HG02571 (cell line): Measurements from ENCODE around the gene MAP3K4.
"Not testable (repeated sequence)": the region's sequence is repeated elsewhere in the genome, so short reads cannot be mapped to it uniquely, and the experiment has no call there.

Source experiments
- ATAC-seq: cut with Tn5 transposase; IDR thresholded peaks from one replicate; pipeline ENCODE4 v1.9.1; 2021; ENCODE audit warnings: mild to moderate bottlenecking, moderate library complexity; ENCODE audit not compliant: unreplicated experiment

MAP3K4 gene

DNA sequence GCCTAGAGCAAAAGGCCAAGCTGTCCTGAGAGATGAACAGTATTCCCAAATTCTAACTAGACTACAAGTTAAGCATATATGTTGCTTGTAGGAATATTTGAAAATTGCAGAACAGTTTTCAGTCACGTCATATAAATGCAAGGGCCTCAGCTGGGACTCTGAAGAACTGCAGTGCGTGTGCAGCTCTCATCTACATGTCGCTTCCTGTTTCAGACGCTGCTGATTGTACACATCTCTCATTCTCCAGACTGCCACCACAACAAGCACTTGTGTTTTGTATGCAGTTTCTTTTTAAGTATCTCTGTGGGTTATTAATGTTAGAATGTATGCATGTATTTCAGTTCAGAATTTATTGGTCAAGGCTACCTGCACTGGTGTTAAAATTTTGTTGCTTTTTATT is 119.7 kb downstream of the MAP3K4 start:
- no peak for ATAC-seq

DNA sequence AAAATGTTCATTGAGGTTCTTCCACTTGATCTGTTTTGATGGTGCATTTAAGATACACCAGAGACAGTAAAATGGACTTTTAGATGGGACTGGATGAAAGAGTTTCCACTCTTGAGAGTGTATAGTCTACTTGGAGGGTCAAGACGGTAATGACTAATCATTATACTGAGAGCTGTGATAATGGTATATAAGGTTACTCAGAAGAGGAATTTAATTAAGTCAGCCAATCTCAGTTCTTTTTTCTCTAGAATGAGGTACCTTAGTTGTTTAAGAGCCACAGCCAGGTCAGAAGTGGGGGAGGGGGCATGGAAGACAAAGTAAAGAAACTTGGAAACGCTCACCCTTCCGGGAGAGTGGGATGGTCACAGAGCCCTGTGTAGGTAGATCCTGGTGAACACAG is 123.9 kb downstream of the MAP3K4 start:
- no peak for ATAC-seq

DNA sequence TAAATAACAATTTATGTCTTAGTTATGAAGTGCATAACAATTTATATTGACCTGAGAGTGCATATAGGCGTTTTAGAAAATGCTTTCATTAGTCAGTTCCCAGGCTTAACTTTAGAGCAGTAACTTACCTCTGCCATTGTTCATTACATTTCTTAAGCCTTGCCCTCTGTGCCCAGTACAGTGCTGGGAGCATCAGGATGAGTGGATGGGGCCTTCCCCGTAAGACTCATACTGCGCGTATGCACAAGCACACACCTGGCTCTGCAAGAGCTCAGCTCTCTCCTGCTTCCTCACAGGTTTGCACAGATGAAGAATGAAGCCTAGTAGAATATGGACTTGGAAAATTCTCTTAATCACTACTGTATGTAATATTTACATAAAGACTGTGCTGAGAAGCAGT is 125.0 kb downstream of the MAP3K4 start:
- no peak for ATAC-seq

DNA sequence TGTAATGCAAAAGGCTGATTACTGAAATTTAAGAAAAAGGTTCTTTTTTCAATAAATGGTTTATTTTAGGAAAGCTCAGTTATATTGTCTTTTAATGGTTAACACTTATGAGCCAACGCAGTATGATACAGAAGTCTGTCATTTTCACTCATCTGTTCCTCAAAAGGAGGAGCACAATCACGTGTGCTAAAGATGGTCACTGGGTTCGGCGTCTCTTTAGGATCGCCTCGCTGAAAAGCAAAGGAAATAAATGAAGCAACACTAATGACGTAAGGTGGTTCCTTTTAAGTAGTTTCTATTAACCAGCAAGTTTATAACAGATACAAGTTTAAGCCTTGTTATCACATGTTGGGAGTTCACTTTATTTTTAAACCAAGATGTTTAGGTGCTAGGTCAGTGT is 125.7 kb downstream of the MAP3K4 start:
- ATAC-seq, result no peak

DNA sequence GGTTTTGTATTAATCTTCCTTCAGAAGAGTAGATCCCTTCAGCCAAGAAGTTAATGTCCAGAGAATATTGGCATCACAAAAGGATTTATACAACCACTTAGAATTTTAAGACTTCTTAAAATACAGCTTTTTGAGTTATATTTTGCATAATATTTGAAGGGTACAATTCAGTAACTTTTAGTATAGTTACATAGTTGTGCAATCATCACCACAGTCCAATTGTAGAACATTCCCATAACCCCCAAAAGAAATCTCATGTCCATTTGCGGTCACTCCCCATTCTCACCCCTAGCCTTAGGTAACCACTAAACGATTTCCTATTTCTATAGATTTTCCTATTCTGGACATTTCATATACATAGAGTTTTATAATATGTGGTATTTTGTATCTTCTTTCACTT is 126.4 kb downstream of the MAP3K4 start:
- ATAC-seq, result no peak

DNA sequence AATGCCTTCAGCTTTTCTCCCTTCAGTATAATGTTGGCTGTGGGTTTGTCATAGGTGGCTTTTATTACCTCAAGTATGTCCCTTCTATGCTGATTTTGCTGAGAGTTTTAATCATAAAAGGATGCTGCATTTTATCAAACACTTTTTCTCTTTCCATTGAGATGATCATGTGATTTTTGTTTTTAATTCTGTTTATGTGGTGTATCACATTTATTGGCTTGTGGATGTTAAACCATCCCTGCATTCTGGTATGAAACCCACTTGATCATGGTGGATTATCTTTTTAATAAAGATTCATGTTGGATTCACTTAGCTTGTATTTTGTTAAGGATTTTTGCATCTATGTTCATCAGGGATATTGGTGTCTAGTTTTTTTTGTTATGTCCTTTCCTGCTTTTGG is 131.8 kb downstream of the MAP3K4 start:
- not testable (repeated sequence) for ATAC-seq

DNA sequence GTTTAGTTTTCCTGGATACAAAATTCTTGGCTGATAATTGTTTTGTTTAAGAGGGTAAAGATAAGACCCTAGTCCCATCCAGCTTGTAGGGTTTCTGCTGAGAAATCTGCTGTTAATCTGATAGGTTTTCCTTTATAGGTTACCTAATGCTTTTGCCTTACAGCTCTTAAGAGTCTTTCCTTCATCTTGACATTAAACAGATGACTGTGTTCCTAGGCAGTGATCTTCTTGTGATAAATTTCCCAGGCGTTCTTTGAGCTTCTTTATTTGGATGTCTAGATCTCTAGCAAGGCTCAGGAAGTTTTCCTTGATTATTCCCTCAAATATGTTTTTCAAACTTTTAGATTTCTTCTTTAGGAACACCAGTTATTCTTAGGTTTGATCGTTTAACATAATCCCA is 134.0 kb downstream of the MAP3K4 start:
- ATAC-seq, result no peak

DNA sequence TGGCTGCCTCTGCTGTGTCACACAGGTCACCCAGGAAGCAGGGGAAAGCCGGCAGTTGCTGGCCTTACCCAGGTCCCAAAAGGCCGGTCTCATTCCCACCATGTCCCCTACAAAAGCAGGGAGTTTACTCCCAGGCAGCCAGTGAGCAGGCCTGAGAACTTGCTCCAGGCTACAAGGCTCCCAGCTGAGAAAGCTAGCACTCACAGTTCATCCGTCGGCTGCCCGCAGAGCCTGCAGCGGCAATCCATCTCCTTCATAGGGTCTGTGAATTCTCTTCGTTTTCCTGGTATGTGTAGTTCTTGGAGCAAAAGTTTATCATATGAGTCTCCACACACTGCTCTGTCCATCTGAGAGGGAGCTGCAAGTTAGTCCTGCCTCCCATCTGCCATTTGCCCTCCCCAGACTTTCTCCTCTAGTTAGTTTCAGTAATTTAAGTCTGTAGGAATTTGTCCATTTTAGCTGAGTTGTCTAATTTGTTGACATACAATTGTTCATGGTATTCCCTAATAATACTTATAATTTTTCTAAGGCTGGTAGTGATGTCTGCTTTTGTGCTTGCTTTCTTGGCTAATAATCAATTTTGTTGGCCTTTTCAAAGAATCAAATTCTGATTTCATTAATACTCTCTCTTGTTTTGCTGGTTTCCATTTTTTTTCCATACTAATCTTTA is 135.6 kb downstream of the MAP3K4 start:
- ATAC-seq, result no peak

DNA sequence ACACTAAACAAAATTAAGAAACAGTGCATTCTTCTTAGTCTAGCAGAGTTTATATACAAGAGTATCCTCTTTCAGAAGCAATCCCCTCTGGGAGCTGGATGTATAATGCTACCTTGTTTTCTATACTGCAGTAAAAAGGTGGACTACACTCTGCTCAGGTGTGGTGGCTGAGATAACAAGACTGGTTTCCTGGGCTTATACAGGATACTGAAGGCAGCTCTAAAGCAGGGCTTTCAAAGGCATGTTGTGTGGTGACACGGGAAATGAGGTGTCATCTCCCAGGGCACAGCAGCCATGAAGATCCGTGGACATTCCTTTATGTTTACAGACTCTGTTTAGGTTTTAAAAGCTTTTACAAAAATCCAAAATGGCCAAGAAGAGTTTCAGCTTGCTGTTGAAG is 136.7 kb downstream of the MAP3K4 start:
- no peak for ATAC-seq

DNA sequence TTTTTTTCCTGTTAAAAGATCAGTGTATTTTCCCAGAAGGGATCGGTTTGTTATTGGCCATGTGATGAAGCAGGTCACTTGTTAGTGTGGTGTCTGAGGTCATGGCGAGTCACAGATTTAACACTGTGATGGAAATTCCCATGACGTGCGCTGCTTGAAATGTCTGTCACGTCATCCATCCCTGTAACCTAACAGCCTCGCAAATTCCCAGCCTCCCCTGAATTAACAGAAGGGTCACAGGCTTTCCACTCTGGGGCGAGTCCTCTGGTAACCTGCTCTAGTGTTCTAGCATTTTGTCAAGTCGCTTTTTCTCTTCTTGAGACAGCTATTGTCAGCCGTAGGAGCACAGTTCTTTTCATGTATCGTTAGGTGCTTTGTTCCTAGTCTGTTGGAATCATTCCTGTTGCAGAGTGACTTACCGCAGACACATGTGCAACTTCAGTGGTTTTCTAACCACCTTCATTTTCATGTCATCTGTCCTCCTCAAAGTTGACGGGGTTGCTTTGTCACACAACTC is 137.2 kb downstream of the MAP3K4 start:
- no peak for ATAC-seq

DNA sequence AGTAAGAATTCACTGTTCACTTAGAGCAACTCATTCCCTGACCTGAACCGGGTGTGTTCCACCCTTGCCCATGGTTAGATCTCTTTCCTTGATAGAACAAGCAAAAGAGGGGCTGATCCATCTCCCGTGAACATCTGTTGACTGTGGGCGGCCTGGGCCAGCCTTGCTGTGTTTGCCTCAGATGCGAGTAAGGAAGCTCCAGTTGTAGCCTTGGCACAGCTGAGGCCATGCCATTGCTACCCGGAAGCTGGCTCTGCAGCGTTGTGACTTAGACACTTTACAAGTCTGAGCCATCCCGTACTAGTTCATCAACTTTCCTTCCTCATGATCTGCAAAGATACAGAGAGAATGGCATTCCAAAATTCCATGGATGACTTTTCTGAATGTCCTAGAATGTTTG is 139.0 kb downstream of the MAP3K4 start:
- no peak for ATAC-seq

DNA sequence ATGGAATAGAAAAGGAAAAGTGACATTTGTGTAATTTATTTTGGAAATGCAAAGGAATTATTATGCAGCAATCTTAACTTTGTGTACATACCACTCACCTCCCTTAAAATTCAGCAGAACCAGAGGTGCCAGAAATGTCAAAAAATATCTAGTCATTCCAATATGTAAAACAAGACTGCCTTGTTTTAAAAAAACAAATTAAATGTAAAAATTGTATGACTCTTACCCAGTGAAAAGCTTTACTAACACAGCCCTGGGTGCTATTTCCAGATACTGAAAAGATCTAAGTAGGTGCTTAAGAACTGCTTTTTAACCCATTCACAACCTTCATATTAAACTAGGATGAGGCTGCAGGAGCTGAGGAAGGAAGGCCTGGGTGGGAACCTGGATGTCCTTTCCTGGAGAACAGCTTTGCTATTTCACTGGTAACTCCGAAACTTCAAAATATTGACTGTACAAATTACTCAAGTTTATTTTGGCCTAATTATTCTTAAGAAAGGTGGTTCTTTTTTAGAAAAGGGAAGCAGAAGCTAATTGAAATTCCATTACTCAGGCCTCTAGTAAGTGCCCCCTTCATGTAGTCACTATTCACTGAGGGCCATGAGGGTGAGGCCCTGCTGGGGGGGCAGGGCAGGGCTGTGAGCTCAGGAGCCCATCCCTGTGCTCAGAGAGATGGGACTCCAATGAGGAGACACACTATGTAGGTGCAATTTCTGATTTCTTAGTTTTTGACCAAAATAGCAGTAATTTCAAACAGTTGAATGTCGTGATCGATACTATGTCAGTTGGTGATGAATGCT is 139.6 kb downstream of the MAP3K4 start:
- ATAC-seq, result no peak

DNA sequence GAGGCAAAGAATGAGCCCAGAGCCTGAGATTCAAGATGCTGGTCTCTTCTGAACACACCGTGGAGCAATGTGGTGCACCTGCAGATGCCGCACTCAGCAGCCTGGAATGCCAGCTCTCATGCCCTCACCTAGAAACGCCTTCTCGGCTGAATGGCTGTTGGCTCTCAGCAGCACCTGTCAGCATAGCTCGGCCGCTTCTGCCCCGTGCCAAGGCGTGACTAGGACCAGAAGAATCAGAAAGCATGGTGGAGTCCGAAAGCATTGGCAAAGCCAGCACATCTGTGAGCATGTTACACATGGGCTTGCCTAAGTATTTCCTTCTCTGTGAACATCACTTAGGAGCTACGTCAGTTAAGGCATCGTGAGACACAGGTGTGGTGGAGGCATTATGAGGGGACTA is 140.8 kb downstream of the MAP3K4 start:
- no peak for ATAC-seq

DNA sequence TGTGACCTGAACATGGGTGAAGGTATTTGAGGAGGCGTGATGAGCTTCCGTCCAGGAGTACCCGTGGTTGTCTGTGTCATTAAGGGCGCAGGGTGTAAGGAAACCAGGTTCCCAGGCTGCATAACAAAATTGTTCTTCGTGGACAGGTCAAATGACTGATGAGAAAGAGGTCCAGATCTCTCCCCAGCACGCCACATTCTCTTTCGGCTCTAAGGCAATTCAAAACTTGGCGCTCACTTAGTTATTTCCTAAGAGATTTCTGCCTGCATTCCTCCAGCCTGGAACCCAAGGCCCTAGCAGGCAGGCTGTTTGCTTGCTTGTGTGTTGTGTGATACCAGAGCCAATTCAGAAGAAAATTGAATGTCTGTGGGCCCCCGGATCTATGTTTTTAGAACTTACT is 142.4 kb downstream of the MAP3K4 start:
- ATAC-seq, result no peak

DNA sequence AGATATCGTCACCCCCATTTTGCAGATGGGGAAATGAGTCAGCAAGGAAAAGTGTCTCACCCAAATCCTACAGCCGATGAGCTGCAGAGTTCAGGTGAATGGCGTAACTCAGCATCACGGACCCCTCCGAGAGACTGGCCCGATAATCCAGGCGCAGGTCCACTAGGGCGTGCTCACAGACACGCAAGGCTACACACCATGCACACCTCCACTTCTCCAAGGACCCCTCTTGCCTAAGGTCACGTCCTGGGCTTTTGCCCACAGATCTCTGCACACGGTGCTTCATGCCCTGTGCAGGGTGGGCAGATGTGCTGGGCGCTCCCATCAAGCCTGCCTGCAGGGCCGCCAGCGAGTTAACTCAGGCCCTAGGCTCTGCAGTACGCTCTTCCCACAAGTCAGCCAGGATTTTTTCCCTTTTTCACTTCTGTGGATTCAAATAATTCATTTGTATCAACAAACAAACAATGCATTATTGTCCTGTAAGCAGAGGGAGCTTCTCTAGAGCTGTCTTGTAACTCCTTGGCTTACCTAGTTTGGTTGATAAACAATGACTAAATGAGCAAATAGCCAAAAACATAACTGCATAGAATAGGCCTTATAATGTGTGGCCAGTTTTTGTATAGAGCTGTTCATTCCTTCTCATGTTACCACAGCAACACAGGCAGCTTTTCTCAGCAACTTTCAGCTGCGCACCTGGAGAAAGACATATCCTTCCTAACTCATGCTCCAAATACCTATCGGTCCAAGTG is 143.2 kb downstream of the MAP3K4 start:
- ATAC-seq, result no peak

DNA sequence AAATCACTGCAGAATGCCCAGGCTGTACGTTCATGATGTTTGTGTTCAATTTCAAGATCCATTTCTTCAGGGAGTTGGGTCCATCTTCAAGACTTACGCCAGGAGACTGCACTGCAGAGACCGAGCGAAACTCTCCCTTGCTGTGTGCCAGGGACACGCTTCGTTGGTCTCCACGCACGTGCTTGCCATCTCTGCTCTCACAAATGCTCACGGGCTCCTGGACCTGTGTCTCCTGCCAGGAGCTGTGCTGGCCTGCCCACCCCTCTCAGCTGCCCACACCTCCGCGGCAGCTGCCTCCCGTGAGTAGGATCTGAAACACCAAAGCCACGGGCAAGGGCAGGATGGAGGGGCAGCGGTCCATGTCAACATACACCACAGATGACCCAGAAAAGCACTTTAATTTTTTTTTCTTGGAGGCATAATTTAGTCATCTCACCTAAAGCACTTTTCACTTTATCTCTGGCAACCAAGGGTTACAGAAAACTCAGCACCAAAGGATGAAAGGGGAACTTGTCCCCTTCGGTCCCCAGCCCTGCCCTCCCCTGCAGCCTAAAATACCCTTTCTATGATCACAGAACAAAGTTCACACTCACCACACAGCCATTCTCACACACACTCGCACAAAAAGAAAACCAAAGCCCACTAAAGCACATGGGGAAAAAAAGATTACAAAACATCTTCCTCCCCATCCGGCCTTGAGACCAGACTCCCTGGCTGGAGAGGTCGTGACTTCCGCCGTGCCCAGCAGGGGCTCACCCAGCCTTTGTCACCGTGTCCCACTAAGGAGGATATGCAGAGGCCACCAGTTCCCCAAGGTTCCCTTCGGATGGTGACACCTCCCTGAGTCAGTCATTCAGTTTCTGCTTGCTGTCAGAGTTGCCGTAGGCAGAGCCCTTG is 144.4 kb downstream of the MAP3K4 start:
- no peak for ATAC-seq

DNA sequence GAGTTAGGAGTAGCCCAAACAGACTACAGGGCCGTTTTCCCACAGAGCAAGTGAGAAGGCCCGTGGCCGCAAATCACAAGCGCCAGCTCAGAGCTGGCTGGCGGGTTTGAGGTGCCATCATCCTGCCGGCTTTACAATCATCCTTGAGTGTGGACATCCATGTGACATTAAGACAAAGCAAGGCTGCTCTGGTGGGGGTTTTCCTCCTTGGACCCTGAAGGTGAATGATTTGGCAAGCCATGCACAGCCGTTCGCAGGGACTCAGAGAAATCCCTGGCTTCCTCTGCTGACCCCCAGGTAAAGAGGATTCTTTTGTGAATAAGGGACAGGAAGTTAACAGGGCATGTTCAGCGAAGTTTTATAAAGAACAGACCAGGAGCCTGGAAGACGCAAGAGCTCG is 145.1 kb downstream of the MAP3K4 start:
- ATAC-seq, result no peak

DNA sequence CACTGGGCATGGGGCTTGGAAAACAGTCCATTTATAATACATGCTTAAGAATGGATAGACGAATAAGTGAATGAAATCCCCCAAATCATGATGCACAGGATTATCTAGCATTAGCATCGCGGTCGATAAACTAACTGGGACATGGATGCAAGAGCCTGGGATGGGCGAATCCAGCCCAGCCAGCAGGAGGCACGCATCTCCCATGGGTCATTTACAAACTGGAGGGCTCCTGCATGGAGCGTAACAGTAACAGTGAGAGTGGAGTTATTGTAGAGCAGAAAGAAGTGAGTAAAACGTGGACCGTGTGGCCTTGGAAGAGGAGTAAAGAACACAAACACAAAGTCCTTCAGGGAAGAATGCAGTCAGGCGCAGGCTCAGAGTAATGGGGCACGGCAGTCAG is 145.8 kb downstream of the MAP3K4 start:
- ATAC-seq, result no peak

DNA sequence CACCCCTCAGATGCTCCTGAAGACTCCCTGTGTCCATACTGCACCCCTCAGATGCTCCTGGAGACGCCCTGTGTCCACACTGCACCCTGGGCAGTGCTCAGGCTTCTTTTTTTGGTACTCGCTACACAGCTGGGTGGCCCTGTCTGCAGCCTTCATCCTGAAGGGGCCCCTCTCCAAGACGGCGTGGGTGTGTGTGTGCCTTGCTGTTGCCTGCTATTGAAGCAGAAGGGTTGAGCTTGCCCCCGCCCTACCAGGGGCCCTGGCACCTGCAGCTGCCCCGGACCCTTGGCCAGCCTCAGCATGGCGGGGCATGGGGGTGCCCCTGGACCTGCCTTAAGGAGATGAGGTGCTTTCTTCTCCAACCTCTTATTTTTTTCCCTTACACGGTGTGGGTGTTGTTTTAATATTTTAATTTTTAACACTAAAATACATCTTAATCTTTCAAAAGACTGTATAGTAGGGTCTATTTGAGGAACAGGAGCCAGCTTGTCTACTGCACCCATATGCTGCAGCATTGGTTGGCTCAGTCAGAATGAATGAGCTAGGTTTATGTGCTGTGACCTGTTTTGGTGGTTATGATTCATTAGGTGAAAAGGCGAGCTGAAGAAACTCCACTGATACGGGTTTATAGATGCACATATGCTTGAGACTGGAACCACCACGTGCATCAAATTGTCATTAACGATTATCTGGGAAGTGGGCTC is 146.4 kb downstream of the MAP3K4 start:
- no peak for ATAC-seq
